DMS53 (cell line): ENCODE measurements around the gene KBTBD3.

Experiments used
- DNase-seq: peaks from one replicate; lab custom pipeline; 2025; lab: John Stamatoyannopoulos, UW

The KBTBD3 gene

GRCh38 chr11:106001304-106002012 is 75.7 kb downstream of the KBTBD3 start:
- DNase-seq: peak; percentile 12
